GM18858 (cell line): ENCODE measurements around the gene GRK5.

ENCODE experiments used
- ATAC-seq: cut with Tn5 transposase; IDR thresholded peaks from one replicate; pipeline ENCODE4 v1.9.1; 2021; ENCODE audit not compliant: unreplicated experiment

GRK5 gene

GRCh38 chr10:119314486-119314885, 107.1 kb downstream of the GRK5 start:
- no peak for ATAC-seq

DNA sequence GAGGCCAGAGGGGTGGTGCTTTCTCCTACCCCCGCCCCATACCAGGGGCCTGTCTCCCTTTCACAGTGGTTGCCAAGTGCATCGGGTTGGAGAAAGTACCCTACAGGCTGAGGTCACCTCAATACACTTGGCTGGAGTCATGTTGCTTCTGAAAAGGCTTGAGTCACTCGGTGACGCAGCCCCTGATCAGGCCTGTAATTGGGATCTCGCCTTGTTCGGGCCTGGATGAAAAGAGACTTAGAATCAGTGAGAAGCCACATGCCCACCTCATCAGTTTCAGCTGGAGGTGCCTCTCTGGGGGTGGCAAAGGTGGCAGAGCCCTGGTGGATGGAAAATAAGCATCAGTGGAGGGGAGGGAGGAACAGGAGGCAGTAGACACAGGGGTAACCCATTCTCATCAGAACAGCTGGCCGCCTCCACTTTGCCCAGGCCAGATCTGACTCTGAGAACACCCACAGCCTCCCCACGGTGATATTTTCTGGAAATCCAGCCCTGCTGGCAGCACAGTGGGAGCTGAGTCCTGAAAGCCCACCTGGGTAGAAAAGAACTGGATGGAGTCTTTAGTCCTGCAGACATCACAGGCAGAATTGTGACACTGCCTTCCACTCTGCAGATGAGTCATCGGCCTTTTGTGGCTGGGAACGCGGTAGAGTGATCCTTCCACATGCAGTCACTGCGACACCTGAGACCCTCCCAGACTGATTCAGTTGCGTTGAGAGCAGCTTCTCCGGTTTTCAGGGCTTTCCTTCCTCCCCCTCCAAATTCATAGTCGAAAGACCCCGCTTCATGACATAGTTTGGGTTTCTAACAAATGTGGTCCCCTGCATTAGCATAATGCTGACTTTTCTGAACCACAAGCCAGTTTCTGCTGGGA, 108.0 kb downstream of the GRK5 start:
- ATAC-seq, result peak; percentile 53

DNA sequence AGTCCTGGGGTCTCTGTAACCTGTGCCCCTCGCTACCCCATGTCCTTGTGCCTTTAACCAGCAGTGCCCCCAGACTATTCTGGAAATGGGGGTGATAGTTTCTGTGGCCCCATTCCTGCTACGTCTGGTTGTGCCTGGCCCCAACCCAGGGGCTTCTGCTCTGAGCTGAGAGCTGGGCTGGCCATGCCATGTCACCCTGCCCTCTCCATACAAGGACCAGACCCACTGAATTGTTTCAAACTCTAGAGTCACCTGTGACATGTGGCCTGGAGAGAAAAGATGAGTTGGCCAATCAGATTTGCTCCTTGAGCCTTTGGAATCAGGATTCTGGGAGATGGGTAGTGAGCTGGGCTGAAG, 108.6 kb downstream of the GRK5 start:
- no peak for ATAC-seq

- ATAC-seq, result no peak
Observed at GRCh38 chr10:119316729-119317097, 109.3 kb downstream of the GRK5 start.

DNA sequence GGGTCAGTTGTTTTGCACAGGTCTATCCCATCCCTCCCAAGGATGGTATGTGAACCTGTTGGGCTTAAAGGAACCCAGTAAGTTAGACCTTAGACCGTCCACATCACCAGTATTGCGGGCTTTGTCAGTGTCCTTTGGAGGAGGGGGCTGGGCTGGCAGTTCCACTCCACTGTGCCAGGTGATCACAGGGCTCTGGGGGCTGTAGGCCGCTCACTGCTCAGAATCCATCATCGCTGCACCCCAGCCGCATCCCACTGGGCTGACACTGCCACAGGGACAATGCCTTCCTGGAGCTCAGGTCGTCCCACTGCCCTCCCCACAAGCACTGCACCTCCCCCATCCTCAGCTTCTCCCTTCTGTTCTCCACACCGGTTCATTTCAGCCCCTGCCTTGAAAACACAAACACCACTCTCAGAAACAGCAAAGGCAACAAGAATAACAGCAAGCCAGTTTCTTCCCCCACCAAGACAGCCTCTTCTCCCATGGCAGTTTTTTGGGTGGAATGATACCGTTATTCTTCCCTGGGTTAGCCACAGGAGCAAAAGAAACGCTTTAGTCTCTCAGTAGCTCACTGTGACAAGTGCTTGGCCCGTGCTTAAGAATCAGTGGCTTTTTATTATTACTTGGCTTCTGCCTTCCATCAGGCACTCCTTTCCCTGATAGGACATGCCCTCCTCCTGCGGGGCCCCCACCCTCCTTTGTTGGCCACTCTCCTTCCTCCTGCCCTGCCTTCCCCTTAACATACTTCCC, 111.2 kb downstream of the GRK5 start:
- ATAC-seq, result no peak

DNA sequence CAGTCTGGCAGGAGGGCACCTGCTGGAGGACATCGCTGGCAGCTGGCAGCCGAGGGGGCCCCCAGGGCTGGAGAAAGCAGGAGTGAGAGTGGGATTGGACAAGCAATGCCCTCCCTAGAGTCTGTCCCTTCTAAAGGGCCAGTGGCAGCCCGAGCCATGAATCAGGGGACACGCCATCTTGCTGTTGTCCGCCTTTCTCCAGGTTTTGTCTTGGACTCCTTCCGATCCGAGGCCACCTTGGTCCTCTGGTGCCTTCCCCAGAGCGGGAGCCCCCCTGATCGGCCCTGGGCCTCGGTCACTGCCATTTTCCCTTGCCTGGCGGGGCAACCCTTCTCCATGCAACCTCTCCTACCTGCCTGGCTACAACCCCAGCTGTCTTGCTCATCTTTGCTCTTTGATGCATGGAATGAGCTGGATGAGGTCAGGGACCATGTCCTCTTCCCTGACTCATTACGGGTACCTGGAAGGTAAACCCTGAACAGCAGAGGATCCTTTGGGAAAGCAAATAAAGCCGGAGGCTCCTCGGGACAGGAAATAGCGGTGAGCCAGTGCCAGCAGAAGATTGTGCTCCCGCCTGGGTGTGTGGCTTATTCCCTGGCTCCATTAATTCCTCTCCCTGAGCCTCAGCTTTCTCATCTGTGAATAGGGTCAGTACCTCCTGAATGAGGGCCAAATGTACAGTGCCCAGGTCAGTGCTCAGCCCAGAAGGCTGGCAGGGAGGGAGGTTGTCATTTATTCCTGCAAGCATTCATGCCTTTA, 112.0 kb downstream of the GRK5 start:
- ATAC-seq, result no peak

DNA sequence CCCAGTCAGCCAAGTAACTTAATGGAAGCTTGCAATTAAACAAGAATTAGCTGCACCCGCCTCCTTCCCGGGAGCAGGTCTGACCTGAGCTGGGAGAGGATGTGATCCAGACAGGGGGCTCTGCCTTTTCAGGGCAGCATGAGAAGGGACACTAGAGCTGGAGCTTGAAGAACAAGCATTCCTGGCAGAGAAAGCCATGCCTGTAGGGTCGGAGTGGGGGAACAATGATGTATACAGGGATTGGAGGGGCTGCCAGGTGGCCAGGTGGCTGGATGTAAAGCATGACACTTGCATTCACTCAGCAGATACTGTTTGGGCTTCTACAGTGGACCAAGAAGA, 112.5 kb downstream of the GRK5 start:
- ATAC-seq, result no peak

DNA sequence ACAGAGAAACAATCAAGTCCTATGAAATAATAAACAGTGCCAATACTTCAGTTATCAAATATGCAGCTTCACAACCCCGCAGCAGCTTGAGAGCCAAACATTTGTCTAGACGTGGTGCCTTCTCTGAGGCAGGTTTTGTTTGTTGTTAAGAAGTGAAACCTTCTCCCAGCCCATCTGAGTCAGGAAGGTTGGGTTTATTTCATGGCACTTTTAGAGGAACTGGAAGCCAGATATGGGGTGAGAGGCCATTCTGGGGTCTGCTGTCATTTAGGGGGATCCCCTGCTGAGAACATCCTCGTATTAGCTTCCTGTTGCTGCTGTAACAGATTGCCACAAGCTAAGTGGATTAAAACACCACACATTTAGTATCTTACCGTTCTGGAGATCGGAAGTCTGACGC, 113.6 kb downstream of the GRK5 start:
- no peak for ATAC-seq

GRCh38 chr10:119323085-119324016, 116.0 kb downstream of the GRK5 start:
- ATAC-seq, result no peak

DNA sequence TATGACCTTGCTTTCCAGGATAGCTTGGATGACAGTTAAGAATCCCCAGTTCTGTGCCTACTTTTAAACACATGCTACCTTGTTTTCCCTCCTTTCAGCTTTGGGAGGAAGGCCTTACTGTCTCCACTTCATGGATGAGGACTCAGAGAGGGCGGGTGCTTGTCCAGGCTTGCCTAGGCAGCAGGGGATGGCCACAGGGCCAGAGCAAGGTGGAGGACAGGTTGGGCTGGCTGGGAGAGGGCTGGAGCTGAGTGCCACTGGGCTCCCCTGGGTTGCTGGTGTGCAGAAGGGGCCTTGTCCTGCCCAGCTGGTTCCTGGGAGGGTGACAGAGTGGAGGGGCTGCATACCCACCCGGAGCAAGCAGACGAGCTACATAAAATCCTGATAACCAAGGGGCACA, 117.8 kb downstream of the GRK5 start:
- no peak for ATAC-seq

DNA sequence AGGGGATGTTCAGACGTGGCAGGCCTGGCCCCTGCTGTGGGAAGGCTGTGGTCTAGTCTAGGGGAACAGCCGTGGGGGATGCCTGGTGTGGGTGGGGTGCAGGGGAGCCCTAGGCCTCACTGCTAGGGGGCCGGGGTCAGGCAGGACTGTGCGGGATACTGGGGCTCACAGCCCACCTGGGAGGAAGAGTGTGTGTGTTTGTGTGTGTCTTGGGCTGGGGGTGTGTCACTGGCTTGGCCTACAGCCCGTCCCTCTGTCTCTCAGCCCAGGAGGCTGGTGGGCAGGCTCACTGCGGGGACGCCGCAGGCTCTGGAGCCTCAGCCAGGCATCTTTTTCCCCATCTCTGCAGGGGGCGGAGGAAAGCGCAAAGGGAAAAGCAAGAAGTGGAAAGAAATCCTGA, 118.8 kb downstream of the GRK5 start:
- ATAC-seq, result no peak

DNA sequence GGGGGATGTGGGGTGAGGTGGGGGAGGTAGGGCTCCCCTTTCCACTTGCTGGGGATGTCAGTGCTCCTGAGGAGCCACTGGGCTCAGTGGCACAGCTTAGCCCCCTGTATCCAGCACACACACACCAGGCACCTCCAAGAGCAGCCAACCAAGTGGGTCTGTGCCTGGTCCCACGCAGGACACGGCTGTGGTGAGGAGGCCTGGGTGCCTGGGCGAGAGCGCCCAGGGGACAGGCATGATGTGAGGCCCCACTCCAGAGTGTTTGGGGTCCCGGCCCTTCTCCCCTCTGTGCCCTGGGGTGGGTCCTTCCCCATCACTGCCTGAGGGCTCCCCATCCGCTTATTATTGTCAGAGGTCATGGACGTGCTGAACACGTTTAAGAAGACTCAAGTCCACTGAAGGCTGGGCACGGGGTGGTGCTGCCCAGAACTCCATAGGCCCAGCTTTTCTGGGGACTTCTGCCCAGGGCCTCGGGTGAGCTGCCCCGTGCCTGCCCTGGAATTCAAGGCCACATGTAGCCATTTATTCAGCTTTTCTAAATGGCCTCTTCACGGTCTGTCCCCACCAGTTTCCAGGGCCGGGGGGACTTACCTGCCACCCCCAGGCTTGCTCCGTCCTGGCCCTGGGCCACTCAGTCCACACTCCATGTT, 119.8 kb downstream of the GRK5 start:
- ATAC-seq, result no peak

DNA sequence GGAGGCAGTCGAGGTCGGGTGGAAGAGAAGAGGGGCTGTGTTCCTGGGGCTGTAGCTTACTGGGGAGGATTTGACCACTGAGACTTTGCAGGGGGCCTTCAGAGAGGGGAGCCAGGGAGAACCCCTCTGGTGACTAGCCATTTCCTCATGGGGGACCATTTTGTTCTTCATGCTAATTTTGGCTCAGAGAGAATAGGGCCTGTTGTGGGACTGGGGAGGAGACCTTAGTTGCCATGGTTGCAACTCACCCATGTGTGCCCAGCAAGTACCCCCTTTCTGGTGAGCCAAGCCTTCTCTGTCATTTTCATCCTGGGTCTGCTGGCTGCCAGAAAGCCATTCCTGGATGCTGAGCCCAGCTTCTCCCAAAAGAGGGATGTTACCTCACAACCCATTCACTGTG, 120.9 kb downstream of the GRK5 start:
- no peak for ATAC-seq

DNA sequence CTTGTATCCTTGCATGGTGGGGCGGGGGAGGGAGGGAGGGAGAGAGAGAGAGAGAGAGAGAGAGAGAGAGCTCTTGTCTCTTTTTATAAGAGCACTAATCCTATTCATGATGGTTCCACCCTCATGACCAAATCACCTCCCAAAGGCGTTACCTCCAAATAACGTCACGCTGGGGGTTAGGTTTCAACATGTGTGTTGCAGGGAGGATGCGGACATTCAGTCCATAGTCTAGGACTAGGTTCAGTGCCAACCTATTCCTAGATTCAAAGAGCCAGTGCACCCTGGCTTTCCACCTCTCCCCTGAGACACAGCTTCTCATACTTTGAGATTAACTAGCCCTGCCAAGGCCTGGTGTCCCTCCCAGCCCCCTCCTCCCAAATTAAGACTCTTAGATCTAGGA, 123.0 kb downstream of the GRK5 start:
- no peak for ATAC-seq

DNA sequence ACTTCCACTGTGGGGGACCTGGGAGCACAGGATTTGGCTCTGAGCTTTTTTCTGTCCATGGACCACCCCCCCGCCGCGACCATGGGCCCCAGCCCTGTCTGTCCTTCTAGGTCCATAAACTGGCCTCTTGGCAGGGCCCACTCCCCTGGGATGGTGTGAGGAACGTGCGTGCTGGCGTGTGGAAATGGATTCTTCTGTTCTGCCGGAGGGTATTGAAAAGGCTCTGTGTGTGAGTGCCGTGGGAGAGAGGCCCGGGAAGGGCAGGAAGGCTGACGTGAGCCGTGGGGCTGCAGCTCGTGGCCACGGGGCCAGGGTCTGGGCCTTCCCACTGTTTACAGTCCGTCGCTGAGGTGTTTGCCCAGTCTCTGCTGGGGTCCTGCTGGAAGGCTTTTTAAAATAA, 123.7 kb downstream of the GRK5 start:
- ATAC-seq, result no peak

DNA sequence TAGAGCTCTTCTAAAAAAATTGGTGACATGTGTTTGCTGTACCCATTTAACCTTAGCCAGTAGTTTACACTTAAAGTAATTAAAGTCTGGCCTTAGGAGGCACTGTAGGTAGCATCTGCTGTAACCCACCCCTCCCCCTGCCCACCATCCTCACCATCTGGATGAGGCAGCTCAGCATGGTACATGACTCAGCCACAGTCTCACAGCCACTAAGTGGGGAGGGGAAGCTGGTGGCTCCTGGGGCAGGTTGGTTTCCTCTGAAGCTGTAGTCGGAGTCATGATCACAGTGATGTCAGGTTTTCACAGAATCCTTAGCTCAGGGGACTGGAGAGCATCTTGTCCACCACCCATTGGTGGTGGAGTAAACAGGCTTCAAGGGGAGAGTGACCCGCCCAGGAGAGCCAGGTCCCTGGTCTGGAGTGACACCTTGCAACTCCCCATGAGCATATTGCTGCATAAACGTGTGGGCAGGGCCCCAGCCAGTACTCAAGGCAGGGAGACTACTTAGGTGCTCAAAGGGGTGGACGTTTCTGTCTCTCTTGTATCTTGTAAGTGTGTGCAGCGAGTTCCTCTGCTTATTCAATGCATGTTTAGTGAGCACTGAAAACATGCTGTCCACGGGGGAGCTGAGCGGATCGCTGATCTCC, 125.9 kb downstream of the GRK5 start:
- ATAC-seq, result no peak

DNA sequence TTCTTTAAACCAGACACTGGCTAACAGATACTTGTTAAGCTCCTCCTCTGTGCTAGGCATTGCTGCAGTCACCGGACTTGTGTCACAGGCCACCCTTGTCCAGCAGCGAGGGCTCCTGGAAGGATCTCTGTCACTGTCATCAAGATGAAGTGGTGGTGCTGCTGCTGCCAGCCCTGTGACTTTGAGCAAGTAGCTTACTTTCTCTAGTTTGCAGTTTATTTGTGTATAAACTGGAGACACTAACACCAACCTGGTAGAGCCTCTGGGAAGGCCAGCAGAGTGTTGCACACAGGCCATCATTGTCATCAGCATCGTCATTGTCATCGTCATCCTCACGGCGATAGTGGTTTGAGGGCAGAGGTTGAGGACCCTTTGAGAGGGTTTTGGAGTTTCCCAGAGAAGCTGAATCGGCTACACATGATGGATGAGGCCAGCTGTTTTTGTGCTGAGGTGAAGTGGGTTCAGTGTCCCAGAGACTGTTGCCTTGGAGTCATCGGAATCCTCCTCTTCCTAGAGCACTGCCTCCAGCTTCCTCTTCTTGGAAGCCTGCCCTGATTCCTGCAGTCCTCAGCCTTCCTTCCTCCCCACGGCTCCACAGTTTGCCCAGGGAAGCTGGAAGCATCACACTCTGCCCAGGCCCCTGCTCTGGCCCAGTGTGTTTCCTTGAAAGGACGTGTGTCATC, 128.4 kb downstream of the GRK5 start:
- no peak for ATAC-seq

DNA sequence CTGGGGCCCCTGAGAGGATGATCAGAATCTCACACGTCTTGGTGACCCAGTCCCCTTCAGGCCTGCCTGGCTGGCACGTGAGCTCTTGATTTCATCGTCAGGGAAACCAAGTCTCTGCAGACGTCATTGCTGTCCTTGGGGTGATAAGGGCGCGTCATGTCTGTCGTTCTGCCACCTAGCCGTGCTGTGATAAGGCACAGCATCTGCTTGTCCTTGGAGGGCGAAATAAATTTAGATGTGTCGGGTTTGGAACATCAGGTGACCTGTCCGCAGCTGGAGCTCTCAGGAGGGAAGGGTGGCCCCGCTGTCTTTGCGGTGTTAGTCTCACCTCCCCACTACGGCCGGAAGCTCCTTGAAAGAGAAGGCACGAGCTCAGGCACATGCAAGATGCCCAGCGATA, 129.2 kb downstream of the GRK5 start:
- ATAC-seq, result no peak

- ATAC-seq, result no peak
Observed at GRCh38 chr10:119337223-119337622, 129.9 kb downstream of the GRK5 start.
